A673 (cell line): ENCODE measurements around the gene MACROD1. TPM values are rescaled to one million over a fixed set of nuclear protein-coding genes. Genes with fewer than 3 reads are reported as not detected.

Source experiments
- BruUV-seq: library from RNA; stranded (reverse); fragments of 400-500 nt; replicated peaks from 2 replicates; lab custom pipeline; 2021; lab: Mats Ljungman, UMichigan
- CTCF ChIA-PET: fragments of 300-600 bp; sonication (Branson Sonifier 250); formaldehyde crosslinking; loops from one replicate; lab custom pipeline; 2022; ENCODE audit warnings: antibody characterized with exemption; lab: Charles Lee
- POLR2A ChIA-PET: fragments of 300-600 bp; sonication (Branson Sonifier 250); formaldehyde crosslinking; loops from one replicate; lab custom pipeline; 2022; ENCODE audit warnings: antibody characterized with exemption; ENCODE audit not compliant: low non-redundant PET; lab: Charles Lee
- DNase-seq: peaks from one replicate; pipeline ENCODE4 v3.0.0-alpha.2; 2015; ENCODE audit warnings: low spot score
- H3K27ac ChIP-seq: fragments of 200-600 bp; sonication (generic); 2 replicates; pipeline ENCODE4 v1.5.1; 2016; ENCODE audit warnings: mixed run types, low read depth, mild to moderate bottlenecking, mixed read lengths, antibody characterized with exemption, low read length; ENCODE audit not compliant: poor library complexity, severe bottlenecking
- H3K27me3 ChIP-seq: fragments of 200-600 bp; sonication (generic); replicated peaks from 2 replicates; pipeline ENCODE4 v1.6.1; 2017; ENCODE audit warnings: mixed run types, low read depth, mild to moderate bottlenecking, mixed read lengths, antibody characterized with exemption, low read length; ENCODE audit not compliant: insufficient read depth, poor library complexity
- H3K36me3 ChIP-seq: fragments of 200-600 bp; sonication (generic); 2 replicates; pipeline ENCODE4 v1.6.1; 2016; ENCODE audit warnings: mixed run types, mild to moderate bottlenecking, mixed read lengths, antibody characterized with exemption, low read length; ENCODE audit not compliant: insufficient read depth, poor library complexity, severe bottlenecking
- H3K4me1 ChIP-seq: fragments of 200-600 bp; sonication (generic); 2 replicates; pipeline ENCODE4 v1.6.1; 2017; ENCODE audit warnings: mixed run types, mild to moderate bottlenecking, mixed read lengths, antibody characterized with exemption, low read length; ENCODE audit not compliant: insufficient read depth, poor library complexity, severe bottlenecking
- H3K4me3 ChIP-seq: fragments of 200-600 bp; sonication (generic); 2 replicates; pipeline ENCODE4 v1.5.1; 2016; ENCODE audit warnings: low read depth, mixed run types, mild to moderate bottlenecking, mixed read lengths, low read length; ENCODE audit not compliant: poor library complexity, severe bottlenecking
- H3K9me3 ChIP-seq: fragments of 200-600 bp; sonication (generic); 2 replicates; pipeline ENCODE4 v1.6.1; 2016; ENCODE audit warnings: mixed run types, low read depth, mild to moderate bottlenecking, mixed read lengths, antibody characterized with exemption, low read length; ENCODE audit not compliant: poor library complexity, severe bottlenecking
- EZH2 ChIP-seq: fragments of 200-600 bp; sonication (generic); IDR thresholded peaks from 2 replicates; pipeline ENCODE4 v1.6.1; 2017; ENCODE audit warnings: borderline replicate concordance, low read depth, mild to moderate bottlenecking, mixed read lengths, antibody characterized with exemption, low read length; ENCODE audit not compliant: poor library complexity, severe bottlenecking
- intact Hi-C: fragments of 100-400 bp; cut with micrococcal nuclease; formaldehyde crosslinking; loops from one replicate; pipeline ENCODE4 v1.10.0; 2022; ENCODE audit not compliant: unreplicated experiment
- total RNA-seq: library from RNA; stranded (reverse); gene quantifications from 2 replicates; pipeline ENCODE4 v1.2.3, GENCODE V29; 2021
- TF ChIP-seq, protein P1 (sequence below): fragments of 300-800, 200-600 bp; sonication (generic); conservative IDR thresholded peaks from 2 replicates; pipeline ENCODE4 v1.5.1; 2017; ENCODE audit warnings: low read depth, mild to moderate bottlenecking, antibody characterized with exemption, low read length, moderate library complexity, mixed read lengths

The MACROD1 gene
- total RNA-seq, 1 experiment from 2014 or later, result 28.7 TPM

DNA sequence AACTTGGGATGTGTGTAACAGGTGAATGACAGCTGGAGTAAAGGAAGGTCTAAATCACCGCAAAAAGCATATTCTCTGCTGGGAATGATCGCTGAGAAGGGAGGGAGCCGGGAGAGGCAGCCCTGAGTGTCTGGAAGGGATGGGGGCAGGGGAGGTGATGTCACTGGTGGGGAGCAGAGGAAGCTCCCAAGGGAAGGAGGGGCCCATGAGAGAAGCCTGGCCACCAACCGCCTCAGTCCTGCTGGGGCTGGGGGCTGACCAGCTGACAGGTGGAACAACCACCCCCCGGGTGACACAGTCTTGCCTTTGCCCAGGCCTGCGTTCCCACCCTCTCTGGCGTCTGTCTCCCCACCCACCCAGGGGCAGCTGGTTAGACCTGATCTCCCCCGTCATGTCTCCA lies 136.1 kb downstream of the MACROD1 start:
- Histone ChIP-seq H3K27ac (no peak overlapping the region), H3K4me1 (peaks cover 14% of the 10 kb centered on the region), H3K36me3 (no peaks in the 10 kb centered on the region), H3K27me3 (peaks cover 3% of the 10 kb centered on the region), H3K4me3 (no peak overlapping the region), H3K9me3 (no peaks in the 10 kb centered on the region)
- ChIA-PET POLR2A (no interaction called here), CTCF (interaction anchor here (0.6 kb wide), 1 partner anchor 29 kb away, joined by 4 read pairs; no protein-coding TSS in a partner anchor)
- DNase-seq, result no peak
- BruUV-seq, result no TSS peak
- intact Hi-C loops, result no loop called here
- TF ChIP-seq, protein P1, sequence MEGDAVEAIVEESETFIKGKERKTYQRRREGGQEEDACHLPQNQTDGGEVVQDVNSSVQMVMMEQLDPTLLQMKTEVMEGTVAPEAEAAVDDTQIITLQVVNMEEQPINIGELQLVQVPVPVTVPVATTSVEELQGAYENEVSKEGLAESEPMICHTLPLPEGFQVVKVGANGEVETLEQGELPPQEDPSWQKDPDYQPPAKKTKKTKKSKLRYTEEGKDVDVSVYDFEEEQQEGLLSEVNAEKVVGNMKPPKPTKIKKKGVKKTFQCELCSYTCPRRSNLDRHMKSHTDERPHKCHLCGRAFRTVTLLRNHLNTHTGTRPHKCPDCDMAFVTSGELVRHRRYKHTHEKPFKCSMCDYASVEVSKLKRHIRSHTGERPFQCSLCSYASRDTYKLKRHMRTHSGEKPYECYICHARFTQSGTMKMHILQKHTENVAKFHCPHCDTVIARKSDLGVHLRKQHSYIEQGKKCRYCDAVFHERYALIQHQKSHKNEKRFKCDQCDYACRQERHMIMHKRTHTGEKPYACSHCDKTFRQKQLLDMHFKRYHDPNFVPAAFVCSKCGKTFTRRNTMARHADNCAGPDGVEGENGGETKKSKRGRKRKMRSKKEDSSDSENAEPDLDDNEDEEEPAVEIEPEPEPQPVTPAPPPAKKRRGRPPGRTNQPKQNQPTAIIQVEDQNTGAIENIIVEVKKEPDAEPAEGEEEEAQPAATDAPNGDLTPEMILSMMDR, result no peak
- TF ChIP-seq EZH2, result no peak

DNA sequence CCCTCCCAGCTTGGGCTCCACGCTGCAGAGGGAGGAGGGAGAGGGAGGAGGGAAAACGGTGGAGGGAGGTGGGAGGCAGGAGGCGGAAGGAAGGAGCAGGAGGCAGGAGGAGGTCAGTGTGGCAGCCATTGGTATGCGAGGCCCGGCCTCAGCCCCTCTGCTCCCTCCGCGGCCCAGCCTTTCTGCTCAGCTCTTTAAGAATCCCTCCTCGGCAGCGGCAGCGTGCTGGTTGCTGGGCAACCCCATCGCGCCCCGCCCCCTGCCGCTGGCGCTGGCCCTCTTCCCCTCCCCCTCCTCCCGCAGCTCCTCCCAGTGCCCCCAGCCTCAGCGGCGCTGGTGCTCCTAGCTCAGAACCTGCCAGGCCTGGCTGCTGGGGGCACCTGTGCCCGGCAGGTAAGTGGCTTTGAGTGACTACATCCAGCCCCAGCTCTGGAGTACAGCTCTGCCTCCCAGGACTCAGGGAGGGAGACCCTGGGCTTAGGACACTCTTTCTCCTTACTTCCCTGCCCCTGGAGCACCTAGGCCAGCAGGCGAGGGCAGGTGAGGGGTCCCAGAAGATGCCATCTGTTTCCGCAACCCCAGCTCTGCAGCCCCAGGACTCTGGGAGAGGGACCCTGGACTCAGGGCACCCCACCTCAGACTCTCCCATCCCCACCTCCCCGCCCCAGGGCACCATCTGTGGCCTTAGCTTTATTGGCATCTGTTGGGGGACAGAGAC lies 137.4 kb downstream of the MACROD1 start:
- TF ChIP-seq, protein P1, result no peak
- TF ChIP-seq EZH2, result no peak
- ChIA-PET CTCF (interaction anchor here (0.6 kb wide), 2 partner anchors 10 to 37 kb away, joined by 3 to 6 read pairs; no protein-coding TSS in a partner anchor), POLR2A (no interaction called here)
- no TSS peak for BruUV-seq
- Histone ChIP-seq H3K9me3 (no peaks in the 10 kb centered on the region), H3K36me3 (no peaks in the 10 kb centered on the region), H3K4me1 (peaks cover 11% of the 10 kb centered on the region), H3K4me3 (no peak overlapping the region), H3K27me3 (no peaks in the 10 kb centered on the region), H3K27ac (no peak overlapping the region)
- DNase-seq, result peak; percentile 67
- intact Hi-C loops, result no loop called here

DNA sequence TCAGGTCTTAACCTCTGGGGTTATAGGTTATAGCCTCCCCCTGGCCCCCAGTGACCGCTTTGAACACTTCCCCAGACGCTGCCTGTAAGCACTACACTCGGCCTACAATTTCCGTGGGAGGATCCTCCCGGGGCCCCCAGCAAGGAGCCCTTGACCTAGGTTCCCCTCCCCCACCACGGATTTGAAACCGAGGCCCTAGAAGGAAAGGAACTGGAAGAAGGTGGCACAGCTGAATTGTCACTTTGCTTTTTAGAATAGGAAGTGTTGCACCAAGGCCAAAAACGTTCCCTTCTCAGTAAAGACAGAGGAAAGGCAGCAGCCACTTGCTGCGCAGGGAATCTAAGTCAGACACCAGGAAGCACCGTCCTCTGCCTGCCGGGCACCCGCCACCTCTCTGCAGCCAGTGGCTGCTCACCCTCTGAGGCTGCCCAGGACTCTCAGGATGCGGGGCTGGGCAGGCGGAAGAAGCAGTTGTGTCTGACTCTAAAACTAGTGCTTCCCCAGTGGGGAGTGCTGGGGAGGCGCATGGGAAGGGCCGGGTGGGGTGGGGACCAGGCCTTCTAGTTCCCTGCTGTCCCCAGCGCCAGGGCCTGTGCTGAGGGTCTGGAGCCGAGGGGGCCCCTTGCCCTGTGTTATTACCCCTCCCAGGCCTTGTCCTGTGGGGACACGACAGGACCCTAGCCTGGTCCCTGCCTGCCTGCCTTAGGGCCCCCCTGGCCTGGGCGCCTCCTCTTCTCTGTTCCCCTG lies 138.1 kb downstream of the MACROD1 start:
- Histone ChIP-seq H3K4me1 (peaks cover 11% of the 10 kb centered on the region), H3K27ac (no peak overlapping the region), H3K9me3 (no peaks in the 10 kb centered on the region), H3K4me3 (no peak overlapping the region), H3K27me3 (no peaks in the 10 kb centered on the region), H3K36me3 (no peaks in the 10 kb centered on the region)
- no TSS peak for BruUV-seq
- ChIA-PET POLR2A (no interaction called here), CTCF (no interaction called here)
- no peak for TF ChIP-seq EZH2
- TF ChIP-seq, protein P1, result no peak
- no peak for DNase-seq
- intact Hi-C loops, result no loop called here
